Epidermal melanocyte (primary cell): ENCODE results near the gene GZF1.

ENCODE experiments used
- DNase-seq: peaks from one replicate; pipeline ENCODE4 v3.0.0; 2011; ENCODE audit warnings: low spot score; ENCODE audit not compliant: insufficient read length

The GZF1 gene

DNA sequence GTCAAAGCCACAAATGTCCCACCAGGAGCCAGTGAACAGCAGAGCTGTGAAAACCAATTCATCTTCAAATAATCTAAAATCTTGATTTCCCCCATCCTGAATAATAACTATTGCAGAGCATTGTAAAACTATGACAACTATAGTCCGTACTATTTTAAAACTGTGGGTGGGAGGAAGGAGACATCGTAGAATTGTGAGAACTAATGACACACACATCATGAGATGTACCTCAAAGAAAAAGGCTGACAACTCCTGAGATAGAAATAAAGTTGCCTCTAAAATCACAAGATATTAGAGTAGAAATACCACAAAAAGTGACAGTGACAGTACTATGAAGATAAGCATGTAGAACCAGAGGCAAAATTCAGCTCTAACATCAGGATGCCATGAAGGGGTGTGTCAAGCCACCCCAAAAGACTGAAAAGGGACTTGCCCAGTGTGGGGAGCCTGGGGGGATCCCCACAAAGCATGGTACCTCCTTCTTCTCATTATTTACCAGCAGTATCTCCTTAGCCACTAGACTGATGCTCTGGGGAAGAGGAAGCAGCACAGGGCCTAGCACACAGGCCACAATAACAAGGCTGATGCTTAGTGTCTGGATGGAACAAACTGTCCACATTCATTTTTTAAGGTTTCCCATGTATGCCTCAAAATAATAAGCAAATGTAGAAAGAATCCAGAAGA is 45.9 kb downstream of the GZF1 start:
- DNase-seq: no peak

DNA sequence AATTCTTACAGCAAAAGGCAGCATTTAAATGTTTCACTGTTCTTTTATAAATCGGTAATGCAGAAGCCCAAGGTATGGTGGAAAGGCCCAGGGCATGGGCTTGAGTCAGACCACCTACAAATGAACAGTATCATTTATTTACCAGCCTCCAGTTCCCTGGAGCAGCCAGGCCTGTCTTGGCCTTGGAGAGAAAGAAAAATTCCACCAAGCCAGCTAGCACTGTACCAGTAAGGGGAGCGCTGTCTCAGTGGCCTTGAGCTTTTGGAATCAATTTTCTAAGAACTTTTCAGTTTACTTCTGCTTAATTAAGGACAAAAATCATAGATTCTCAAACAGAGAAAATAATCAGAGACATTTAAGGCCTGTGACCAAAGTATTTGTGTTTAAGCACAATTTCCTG is 47.0 kb downstream of the GZF1 start:
- DNase-seq: no peak

DNA sequence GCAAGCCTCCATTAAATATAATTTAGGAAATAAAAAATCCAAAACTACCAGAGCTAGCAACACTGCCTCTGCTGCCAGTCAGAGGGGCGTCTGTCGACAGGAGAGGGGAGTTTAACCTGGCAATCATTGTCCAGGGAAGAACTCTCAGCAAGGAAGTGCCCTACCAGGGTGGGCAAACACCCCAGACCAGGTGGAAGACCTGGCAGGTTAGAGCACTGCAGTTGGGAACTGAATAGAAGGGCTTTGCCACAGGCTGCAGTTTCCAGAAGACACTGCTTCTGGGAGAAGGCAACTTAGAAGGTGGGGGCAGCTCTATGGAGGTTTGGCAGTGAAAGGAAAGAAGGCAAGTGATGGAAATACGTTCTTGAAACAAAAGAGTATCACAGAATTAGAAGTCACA is 47.8 kb downstream of the GZF1 start:
- no peak for DNase-seq

DNA sequence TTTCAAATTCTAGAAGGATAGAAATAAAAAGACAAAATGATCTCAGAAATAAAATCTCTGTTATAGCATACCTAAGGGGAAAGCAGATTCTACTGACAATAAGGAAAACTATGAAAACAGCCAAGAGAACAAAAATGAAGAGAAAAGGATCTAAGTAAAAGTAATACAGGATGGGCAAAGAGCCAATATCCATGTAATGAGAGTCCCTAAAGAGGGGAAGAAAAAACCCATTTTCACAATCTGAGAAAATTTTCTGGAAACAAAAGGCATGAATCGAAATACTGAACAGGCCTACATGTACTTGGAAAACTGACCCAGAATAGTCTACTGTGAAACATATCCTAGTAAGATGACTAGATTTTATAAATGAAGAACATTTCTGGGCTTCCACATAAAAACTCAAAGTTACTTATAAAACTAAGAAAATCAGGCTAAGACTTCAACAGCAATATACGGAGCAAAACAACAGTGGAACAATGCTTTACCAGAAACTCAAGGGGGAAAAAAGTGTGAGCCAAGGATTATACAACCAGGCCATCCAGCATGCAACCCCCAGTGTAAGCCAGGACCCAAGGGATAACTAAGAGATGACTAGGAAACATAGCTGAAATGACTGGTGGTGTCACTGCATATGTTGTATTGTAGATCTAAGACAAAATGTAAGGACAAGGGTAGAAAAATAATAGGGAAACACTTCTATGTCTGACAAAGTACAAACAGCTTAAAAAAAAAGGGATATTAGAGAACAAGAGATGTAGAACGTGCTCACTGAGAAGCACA is 49.1 kb downstream of the GZF1 start:
- DNase-seq: no peak

DNA sequence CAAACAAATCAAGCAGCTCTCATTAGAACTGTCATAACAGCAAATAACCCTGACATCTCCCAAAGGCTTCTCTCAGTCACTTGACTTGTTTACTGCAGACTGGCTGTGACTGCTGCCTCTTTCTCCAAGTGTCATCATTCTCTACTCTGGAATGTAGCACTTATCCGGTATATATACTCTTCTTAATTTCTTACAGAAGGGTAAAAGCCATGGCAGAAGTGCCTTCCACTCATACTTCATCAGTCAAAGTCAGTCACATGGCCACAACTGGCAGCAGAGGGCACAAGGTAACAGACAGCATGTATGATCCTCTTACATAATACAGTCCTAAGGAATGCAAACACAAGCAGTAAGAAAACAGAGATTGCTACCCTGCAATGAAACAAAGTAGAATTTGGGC is 50.0 kb downstream of the GZF1 start:
- no peak for DNase-seq

DNA sequence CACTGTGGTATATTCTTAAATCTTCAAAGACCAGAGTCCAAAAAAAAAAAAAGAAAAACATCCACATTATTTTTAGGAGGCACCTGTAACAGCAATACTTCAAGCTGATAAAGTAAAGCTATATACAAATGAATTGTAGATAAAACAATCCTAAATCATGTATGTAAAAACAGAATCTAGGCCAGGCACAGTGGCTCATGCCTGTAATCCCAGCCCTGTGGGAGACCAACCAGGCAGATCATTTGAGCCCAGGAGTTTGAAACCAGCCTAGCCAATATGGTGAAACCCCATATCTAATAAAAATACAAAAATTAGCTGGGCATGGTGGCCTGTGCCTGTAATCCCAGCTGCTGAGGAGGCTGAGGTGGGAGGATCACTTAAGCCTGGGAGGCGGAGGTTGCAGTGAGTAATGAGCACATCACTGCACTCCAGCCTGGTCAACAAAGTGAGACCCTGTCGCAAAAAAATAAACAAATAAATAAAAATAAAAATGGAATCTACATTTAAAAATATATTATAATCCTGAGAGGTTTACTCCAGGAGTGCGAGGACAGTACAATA is 52.0 kb downstream of the GZF1 start:
- DNase-seq: no peak

DNA sequence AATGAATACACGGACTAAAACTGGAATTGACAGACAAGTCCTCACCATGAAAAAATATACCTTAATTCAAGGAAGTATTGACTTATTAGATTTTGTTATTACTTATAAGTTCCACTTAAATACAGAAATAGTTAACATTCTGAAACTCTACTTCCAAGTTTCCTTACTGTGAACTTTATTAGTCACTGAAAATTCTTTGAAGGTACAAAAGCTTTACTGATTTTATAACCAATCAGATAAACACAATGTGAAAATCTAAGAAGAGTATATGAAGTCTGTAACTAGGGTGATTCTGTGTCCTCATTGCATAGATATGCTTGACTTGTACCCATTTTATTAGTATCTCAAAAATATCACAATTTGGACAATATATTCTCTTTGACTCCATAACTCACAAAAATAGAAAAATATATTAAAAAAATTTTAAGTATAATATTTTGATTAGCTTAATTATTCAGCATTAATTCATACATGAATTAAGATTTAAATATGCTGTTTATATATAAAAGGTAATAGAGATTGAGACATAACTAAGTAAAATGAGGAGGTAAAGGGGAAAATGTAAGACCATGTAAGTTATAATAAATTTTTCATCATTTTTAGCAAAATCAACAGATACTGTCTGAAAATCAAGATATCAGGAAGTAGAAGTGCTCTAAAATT is 52.7 kb downstream of the GZF1 start:
- no peak for DNase-seq

DNA sequence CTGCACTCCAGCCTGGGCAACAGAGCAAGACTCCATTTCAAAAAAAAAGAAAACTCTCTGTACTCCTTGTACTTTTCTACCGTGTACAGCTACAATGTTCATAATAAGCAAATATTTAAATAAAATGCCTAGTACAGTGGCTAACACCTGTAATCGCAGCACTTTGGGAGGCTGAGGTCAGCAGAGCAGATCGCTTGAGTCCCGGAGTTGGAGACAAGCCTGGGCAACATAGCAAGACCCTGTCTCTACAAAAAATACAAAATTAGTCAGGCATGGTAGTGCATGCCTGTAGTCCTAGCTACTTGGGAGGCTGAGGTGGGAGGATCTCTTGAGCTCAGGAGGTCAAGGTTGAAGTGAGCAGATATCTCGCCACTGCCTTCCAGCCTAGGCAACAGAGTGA is 53.6 kb downstream of the GZF1 start:
- no peak for DNase-seq

DNA sequence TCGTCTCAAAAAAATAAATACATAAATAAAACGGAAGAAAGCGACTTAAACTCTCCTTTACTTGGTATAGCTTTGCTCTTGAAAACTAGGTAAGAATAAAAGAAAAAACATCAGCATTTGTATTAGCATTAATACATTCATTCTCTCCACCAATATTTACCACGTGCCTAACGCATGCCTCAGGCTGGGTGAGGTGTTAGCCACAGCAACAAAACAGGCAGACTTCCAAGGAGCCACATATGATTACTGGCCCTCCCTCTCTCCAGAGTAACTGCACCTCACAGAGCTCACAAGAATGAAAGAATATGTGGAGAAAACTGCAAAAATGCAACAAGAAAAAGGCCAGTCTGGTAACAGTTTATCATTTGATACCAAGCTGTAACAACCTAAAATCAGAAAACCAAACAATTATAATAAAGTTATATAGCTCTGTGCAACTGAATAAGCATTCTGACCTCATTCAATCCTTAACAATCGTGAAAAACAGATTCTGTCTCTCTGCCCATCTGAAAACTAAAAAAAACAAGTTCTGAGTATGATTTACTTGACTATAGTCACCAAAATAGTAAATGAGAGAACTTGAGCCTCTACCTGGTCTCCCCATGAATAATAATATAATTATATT is 54.1 kb downstream of the GZF1 start:
- no peak for DNase-seq

DNA sequence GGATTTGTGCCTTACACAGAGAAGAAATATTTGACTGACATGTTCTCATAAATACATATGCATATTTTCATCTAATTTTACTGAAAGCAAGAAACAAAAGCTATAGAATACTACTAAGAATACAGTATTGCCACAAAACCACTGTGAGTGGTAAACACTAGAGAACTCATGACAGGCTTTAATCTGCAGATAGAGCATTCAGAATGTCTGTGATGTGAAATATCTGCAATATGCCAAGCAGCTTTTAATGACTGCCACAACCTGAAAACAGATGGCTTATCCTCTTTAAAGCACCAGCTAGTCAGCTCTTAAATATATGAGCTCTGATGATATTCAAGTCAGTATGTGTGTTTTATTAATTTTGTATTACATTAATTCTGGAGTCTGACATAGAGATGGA is 55.9 kb downstream of the GZF1 start:
- DNase-seq: no peak

DNA sequence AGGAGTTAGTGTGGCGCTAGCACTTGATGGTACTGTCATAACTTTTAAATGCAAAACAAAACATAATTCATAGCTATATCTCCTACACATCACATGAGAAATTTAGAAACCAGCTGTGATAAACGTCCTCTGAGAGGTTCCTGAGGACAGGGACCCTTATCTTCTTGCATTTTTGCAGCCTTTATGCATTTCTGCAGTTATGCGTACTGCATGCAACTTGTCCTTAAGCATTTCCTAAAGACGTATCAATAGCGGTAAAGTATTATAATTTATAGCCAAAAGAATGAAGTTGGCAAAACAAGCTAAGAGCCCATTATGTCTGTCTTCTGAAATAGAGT is 57.6 kb downstream of the GZF1 start:
- no peak for DNase-seq

DNA sequence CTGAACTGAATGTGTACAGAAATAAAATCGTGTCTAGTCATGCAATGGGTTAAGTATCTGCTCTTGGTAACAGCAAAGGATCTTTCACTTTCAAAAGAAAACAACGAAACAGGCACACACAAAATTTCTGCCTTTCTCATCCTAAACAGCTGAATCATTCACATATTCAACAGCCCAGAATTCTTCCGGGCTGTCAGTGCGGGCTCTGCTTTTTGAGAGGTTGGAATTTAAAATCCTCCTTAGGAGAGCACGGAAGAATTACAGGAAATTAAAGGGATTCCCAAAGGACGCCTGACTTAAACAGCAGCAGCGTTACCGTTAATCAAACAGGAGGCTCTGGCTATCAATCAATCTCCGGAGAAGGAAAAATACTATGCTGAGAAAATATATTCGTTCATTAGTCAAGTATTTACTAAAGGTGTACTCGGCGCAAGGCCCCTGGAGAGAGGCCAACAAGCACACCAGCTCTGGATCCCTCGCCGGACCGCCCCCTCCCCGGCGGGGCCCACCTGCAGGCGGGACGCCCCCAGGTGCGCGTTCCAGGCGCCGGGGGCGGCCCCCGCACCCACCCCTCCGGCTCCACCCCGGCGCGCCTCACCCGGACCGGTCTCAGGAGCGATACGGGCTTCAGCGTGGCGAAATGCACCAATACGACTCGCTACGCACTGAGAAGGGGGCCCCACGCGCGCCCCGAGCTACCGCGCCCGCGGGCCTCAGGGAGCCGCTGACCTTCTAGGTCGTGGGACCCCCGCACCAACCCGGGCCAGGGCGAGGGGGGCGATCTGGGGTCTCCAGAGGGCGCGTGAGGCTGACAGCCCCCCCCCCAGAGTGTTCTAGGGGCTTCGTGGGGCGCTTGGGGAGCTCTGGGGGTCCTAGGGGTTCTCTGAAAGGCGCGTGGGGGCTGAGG is 58.3 kb downstream of the GZF1 start:
- no peak for DNase-seq

DNA sequence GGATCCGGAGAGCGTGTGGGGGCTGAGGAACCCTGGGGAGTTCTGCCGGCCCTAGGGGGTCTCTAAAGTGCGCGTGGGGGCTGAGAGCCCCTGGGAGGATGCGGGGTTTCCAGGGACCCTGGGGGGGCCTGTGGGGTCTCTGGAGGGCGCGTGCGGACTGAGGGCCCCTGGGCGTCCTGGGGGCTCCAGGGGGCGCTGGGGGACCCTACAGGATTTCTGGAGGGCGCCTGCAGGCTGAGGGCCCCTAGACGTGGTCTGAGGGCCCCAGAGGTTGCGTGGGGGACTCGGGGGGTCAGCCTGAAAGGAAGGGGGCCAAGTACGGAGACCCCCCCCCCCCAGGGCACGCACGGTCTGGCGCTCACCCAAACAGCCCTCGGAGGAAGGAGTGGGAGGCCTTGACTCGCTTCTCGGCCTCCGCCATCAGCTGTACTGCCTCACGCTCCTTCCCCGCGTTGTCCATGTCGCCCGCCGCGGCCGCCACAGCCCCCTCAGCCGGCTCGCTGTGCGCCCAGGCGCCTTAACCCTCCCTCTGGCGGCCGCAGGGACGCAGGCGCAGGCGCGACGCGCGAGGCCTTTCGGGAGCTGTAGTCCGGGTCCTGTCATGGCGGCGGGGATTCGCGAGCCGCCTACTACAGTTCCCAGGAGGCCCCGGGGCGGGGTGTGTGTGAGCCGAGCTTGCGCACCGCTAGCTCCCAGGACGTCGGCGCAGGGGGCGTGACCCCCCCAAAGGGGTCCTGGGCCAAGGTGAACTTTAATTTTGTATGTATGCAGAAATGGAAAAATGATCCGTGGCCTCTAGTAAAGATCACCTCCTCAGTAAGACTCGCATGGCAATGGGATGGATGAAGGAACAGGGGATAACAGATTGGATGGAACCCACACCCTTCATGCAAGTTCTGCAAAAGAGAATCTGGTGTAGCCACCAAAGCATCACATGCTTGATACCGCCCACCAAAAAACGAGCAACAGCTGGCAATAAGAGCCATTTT is 59.3 kb downstream of the GZF1 start, which contains the start of gene NAPB:
Gene NAPB, minus strand, starts transcription at position 546 of the 989 bp plus-strand sequence. Its CDS starts 86 bp downstream, at position 460.
- peak; percentile 70 for DNase-seq
